ENCODE measurements around the gene RFTN2.

- no peak for TF ChIP-seq RXRA (CRISPR knock-in tag; IDR thresholded peaks at IDR 0.05)
- TF ChIP-seq CTCF (CRISPR knock-in tag; IDR thresholded peaks at IDR 0.05), result no peak
- no peak for TF ChIP-seq ZNF510 (CRISPR knock-in tag; IDR thresholded peaks at IDR 0.05; ENCODE audit: low read depth)
Observed at GRCh38 chr2:197708331-197708730, 32.9 kb upstream of the RFTN2 start.

Data from HepG2 (cell line).